ENCODE measurements around the gene ACER3.

GRCh38 chr11:77035039-77035438 is 174.3 kb downstream of the ACER3 start:
- TF ChIP-seq CTCF (IDR thresholded peaks at IDR 0.05) (no peak), EZH2 (IDR thresholded peaks at IDR 0.05; ENCODE audit: borderline replicate concordance, insufficient read depth, low read depth, low read length, poor library complexity, severe bottlenecking) (no peak)
